ENCODE measurements around the gene PIGU.
A peak's percentile ranks its signal among the peaks of the same experiment; 100 is the strongest.
"Not testable (repeated sequence)": the region's sequence is repeated elsewhere in the genome, so short reads cannot be mapped to it uniquely, and the experiment has no call there.

The PIGU gene

GRCh38 chr20:34621036-34621343, 55.9 kb downstream of the PIGU start:
- DNase-seq = no peak

- DNase-seq = no peak
These were observed 58.2 kb downstream of the PIGU start for GRCh38 chr20:34618676-34619075.

DNA sequence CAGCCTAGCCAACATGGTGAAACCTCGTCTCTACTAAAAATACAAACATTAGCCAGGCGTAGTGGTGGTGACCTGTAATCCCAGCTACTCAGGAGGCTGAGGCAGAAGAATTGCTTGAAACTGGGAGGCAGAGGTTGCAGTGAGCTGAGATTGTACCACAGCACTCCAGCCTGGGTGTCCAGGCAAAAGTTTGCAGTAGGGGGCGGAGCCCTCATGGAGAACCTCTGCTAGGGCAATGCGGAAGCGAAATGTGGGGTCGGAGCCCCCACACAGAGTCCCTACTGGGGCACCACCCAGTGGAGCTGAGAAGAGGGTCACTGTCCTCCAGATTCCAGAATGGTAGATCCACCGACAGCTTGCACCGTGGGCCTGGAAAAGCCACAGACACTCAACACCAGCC, 60.0 kb downstream of the PIGU start:
- DNase-seq = not testable (repeated sequence)

DNA sequence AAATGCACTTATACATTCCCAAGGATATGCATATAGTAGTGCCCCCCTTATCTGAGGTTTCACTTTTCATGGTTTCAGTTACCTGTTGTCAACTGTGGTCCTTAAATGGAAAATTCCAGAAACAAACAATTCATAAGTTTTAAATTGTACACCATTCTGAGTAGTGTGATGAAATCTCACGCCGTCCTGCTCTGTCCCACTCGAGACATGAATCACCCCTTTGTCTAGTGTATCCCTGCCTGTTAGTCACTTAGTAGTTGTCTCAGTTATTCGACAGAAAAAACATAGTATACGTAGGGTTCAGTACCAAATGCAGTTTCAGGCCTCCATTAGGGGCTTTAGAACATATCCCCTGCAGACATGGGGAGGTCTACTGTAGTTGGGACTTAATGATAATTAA, 61.4 kb downstream of the PIGU start:
- DNase-seq = no peak

DNA sequence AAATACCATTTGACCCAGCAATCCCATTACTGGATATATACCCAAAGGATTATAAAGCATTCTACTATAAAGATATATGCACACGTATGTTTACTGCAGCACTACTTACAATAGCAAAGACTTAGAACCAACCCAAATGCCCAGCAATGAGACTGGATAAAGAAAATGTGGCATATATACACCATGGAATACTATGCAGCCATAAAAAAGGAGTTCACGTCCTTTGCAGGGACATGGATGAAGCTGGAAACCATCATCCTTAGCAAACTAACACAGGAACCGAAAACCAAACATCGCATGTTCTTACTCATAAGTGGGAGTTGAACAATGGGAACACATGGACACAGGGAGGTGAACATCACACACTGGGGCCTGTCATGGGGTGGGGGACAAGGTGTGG, 64.9 kb downstream of the PIGU start:
- DNase-seq = not testable (repeated sequence)

DNA sequence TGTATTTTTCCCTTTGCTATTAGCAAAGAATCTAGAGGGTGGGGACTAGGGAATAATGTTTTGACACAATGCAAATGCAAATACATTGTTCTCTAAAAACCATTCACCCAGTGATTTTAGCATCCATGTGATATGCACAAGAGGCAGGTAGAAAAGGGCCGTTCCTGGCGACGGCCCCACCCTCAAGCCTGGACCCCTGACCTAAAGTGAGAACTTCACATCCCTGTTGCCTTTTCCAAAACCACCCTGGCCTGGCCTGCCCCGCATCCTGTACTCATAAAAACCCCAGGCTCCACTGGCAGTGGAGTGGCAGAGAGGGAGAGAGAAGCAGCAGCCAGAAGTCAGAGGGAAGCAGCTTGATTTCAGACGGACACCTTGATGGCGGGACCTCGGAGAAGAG, 69.8 kb downstream of the PIGU start:
- no peak for DNase-seq

DNA sequence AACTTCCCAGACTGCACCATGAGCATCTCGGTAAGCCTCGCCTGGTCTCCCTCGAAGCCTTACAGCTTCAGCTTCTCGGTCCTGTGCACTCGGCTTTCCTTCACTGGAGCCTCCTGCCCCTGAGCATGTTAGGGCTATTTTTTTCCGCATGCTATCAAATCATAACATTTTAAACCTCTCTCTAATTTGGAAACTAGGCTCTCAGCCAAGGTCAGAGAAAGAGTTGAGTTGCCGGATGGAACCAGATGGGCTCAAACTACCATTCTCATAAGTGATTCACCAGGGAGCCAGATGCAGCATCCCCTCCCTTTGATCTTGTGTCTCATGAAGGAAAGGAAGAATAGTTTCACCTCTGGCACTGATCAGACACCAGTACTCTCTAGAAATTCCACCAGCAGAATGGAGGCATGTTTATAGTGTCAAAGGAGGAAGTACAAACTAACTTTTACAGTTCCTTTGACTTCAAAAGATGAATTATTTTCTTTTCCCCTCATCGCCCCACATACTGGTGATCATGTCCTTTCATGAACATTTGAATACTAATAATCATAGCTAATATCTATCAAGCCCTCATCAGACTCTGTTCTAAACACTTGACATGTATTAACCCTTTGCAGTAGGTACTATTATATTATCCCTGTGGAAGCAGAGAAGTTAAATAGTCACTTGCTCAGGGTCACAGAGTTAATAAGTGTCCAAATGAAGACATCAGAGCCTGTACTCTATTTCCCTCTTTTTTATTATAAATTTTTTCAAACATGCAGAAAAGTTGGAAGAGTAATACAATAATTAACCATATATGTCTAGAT, 71.7 kb downstream of the PIGU start:
- DNase-seq = peak; percentile 97

GRCh38 chr20:34600892-34601653, 75.8 kb downstream of the PIGU start:
- DNase-seq = no peak

- DNase-seq = no peak
These were observed 81.3 kb downstream of the PIGU start for GRCh38 chr20:34595377-34596184.

- no peak for DNase-seq
These were observed 90.3 kb downstream of the PIGU start for GRCh38 chr20:34586488-34587163.

- DNase-seq = no peak
These were observed 91.9 kb downstream of the PIGU start for GRCh38 chr20:34585019-34585418.

DNA sequence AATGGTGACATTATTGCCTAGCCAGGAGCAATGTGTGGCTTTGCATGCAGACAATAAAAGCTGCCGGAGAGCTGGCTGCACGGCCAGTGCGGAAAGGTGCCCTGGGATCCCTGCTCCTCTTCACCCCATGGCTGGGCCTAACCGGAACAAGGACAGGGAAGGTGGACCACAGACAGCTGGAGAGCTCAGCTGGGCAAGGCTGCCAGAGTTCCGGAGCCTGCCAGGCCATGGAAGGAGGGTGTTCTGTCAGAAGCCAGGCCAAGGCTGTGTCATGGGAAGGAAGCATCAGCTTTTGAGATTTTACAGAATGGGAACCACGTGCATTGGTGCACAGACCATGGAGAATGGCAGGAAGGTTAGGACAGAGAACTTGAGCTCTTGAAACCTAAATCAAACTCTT, 93.3 kb downstream of the PIGU start:
- no peak for DNase-seq

GRCh38 chr20:34582911-34583310, 94.0 kb downstream of the PIGU start:
- no peak for DNase-seq

DNA sequence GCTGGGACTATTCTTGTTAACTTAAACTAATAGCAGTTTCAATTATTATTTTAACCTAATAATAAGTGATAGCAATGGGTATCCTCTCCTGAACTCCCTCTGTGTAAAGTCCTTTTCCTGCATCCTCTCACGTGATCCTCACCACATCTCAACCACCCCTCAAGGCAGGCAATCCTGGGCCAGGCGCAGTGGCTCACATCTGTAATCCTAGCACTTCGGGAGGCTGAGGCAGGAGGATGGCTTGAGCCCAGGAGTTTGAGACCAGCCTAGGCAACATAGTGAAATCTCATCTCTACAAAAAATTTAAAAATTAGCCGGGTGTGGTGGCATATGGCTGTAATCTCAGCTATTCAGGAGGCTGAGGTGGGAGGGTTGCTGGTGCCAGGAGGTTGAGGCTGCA, 94.7 kb downstream of the PIGU start:
- no peak for DNase-seq

DNA sequence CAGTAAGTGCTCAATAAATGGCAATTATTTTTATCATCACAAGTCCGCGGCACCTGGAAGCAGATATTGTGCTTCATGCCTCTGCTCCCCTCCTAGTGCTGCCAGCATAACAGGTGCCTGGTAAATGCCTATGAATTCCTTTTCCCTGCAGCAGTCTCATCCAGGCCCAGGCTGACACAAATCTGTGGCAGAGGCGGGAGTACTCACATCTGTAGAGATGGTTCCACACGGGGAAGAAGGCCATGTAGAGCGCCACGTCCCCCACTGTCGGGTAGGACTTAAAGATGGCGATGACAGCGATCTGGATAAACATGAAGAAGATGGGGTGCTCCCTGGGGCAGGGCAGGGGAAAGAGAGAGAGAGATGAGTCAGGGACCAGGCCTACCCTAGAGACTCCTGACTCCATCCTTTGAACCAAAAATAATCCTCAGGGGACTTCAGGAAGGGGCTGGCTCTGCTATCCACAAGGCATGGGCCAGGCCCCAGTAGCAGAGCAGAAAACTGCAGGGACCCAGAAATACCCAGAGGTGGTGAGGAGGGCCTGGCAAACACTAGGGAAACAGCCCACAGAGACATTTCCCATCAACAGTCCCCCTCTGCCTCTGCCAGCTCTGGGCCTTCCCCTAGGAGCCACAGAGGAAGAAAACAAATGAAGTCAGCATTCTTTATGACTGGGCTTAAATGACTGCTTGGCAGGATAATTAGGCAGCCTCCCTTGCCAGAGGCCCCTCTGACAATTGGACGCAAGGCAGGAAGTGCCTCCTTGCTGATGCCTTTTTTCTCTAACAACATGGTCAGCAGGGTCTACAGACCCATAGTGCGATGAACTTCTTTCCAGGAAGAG, 95.3 kb downstream of the PIGU start:
- DNase-seq = no peak

- no peak for DNase-seq
These were observed 96.6 kb downstream of the PIGU start for GRCh38 chr20:34579979-34580940.

GRCh38 chr20:34579191-34579978, 97.5 kb downstream of the PIGU start:
- DNase-seq = peak; percentile 28

DNA sequence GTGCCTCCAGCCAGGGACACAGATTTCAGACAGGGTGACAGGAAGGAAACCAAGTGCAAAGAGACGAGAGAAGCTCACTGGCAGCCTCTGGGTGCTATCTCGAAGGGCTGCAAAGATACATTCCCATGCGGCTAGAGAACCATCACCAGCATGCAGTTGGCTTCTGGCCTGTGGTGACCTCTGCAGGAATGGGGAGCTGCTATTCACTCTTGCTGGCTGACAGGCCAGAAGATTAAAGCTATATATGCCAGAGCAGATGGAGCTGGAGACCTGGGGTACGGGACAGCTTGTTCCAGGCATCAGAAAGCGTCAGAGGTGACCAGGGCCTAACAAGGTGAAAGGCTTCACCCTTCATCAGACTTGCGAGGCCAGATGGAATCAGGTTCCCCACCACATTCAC, 98.4 kb downstream of the PIGU start:
- DNase-seq = no peak

GRCh38 chr20:34578025-34578424, 98.9 kb downstream of the PIGU start:
- DNase-seq = no peak

- DNase-seq = no peak
These were observed 99.8 kb downstream of the PIGU start for GRCh38 chr20:34577061-34577460.

Data from NCI-H2171 treated with DMSO at 0.1 percent for 48 hours (cell line).